NCI-H526 treated with DMSO at 0.1 percent for 48 hours (cell line): Measurements from ENCODE around the gene SEPTIN6.
"Not testable (repeated sequence)": the region's sequence is repeated elsewhere in the genome, so short reads cannot be mapped to it uniquely, and the experiment has no call there.

ENCODE experiments used
- DNase-seq: peaks from one replicate; lab custom pipeline; 2025; lab: John Stamatoyannopoulos, UW

The SEPTIN6 gene

DNA sequence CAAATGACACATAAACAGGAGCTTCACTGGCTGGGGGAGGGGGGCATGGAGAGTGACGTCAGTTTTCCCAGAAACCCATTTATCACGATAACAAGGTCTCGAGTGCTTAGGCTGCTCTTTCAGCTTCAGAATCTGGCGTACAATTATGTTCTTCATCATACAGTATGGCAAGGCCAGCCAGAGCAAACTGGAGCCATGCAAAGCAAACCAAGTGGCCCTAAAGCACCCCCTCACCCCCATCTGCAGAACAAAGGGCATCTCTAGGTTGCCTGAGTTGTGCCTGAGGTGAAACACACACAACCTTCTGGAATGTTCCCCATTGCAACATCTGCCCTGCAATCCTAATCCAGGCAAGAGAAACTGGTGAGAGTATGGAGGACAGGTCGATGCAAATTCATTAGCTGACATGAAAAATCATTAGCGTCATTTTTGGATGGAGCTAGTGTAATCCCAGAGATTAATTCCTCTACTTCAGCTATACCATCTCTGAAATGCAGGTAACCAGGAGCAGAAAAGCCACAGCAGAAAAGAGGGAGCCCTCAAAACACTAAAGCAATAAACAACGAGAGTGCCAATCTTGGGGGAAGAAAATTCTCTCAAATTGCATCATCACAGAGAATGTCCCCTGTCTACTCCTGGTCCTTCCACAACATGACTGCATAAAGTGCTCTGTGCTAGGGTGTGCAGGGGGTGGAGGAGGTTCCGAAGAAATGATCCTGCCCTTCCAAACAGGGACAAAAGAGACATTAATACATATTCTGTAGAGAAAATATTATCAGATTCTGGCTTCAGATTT, 1.8 kb downstream of the SEPTIN6 start:
- DNase-seq, result no peak

DNA sequence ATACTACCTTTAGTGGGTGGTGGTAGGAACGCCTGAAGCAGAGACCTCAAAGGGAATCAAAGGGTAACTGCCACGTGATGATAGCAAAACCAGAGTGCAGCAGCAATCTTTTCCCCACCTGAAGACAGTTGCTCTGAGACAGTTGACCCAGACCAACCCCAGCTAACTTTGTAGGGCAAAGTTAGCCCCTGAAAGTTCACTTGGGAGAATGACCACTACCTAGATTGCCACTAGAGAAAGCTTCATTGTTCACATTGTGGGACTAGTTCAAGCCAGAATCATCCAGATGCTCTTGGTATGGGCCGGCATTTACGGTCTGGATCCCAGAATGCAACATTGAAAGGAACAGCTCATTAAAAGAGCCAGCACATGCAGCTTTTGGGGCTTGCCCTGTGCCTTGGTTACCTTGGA, 4.1 kb downstream of the SEPTIN6 start:
- DNase-seq, result no peak

DNA sequence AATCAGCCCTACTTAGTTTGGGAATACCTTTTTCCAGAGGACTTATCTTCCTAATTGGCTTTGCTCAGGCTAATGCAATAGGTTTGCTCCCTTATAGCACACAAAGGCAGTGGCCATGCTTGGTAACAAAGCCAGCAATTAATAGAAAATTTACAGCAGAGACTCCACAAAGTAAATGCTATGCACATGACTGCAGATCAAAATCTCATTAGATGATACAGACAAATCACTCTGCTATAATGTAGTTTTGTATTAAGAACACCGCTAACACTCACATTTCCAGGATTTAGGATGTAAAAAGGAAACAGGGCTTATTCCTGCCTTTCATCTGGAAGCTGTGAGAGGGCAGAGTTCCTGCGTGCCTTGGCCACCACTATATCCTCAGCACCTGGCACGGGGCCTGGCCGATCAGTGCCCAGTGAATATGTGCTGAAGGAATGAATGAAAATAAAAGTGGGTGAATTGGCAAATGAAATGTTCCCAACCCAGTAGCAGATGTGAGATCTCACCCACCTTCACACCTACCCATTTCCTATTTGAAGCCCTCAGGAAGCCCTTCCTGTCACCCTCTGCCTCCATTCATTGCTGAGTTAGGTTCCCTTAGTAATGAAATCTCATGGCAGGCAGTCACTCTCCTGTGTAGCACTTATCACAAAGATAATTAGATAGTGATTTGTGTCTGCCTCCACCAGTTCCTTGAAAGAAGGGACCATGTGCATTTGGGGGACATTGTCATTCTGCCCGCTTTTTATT, 5.1 kb downstream of the SEPTIN6 start:
- no peak for DNase-seq

- no peak for DNase-seq
Measured at GRCh38 chrX:119686087-119686691, 6.8 kb downstream of the SEPTIN6 start.

- DNase-seq, result no peak
Measured at GRCh38 chrX:119685225-119686066, 7.5 kb downstream of the SEPTIN6 start.

DNA sequence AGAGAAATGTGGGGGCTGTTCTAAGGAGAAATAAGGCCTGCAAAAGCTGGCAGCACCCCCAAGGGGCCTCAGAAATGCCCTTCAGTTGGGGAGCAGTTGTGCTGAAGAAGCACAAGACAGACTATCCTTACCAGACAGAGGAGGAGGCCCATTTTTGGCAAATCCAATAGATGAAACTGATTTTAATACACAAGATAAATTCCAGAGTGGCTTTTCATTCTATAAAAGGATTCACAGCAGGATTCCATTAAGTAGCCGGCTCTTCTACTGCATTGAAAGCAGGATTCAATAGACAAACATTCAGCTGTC, 8.1 kb downstream of the SEPTIN6 start:
- DNase-seq, result no peak

DNA sequence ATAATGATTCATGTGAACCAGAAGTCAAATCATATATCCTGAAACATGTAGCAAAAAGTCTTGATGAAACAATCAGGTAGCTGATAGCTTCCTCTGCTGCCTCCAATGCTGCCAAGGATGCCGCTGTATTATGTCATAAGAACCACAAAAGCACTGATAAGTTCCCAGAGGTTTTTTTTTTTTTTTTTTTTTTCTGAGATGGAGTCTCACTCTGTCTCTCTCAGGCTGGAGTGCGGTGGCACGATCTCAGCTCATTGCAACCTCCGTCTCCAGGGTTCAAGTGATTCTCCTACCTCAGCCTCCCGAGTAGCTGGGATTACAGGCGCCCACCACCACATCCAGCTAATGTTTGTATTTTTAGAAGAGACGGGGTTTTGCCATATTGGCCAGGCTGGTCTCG, 8.7 kb downstream of the SEPTIN6 start:
- not testable (repeated sequence) for DNase-seq

DNA sequence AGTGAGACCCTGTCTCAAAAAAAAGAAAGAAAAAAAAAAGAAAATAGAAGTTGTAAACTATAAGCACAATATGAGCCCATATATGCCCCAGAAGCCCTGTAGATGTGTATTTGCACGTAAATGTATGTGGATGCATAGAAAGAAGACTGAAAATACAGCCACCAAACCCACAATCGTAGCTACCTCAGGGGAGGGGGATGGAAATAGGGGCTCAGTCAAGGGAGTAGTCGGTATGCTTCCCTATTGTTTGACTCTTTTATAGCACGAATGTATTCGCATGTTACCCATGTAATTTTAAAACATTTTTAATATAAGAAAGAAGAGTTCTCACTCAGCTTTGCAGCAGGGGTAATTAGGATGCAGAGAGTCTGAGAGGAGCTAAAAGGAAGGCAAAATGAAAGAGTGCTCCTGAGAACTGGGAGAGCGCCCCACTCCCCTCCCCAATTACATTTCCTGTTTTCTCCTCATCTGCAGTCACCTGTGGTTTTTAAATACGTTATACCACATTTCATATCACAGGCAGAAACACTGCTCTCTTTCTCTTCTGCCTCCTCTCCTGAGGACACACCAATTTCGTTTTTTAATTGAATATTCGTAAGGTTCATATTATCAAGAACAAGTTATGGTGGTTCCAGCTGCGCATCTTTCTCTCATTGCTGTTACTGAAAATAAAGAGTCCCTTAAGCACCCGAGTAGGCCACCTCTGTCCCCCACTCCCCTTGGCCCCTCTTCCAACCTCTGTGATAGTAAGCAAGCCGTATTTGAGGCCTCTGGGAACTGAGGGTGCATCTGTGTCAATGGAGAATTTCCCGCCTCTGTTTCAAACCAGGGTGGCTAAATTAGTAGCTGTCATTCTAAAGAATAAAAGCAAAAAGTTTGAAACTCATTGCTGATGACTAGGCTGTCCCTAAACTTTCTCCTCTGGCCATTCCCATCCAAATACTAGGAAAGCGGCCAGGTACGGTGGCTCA, 10.7 kb downstream of the SEPTIN6 start:
- no peak for DNase-seq

DNA sequence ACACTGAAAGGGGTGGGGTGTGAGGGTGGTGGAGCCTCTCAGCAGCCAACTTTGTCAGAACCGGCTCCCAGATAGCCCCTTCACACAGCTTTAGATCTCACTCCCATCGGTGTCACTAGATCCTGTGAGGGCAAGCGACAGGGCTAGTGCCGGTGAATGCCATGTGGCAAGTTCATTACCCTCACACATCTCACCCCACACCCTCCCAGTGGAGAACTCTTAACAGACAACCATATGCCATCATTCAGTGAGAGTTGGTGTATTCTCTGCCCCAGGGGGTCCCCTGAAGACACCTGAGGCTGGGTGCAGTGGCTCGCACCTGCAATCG, 15.3 kb downstream of the SEPTIN6 start:
- DNase-seq, result no peak

GRCh38 chrX:119676949-119677653, 15.9 kb downstream of the SEPTIN6 start:
- no peak for DNase-seq

GRCh38 chrX:119673336-119673735, 19.6 kb downstream of the SEPTIN6 start:
- no peak for DNase-seq

- no peak for DNase-seq
Measured at GRCh38 chrX:119672426-119672825, 20.5 kb downstream of the SEPTIN6 start.

- DNase-seq, result no peak
Measured at GRCh38 chrX:119669424-119670037, 23.4 kb downstream of the SEPTIN6 start.

- no peak for DNase-seq
Measured at GRCh38 chrX:119667111-119667878, 25.7 kb downstream of the SEPTIN6 start.

DNA sequence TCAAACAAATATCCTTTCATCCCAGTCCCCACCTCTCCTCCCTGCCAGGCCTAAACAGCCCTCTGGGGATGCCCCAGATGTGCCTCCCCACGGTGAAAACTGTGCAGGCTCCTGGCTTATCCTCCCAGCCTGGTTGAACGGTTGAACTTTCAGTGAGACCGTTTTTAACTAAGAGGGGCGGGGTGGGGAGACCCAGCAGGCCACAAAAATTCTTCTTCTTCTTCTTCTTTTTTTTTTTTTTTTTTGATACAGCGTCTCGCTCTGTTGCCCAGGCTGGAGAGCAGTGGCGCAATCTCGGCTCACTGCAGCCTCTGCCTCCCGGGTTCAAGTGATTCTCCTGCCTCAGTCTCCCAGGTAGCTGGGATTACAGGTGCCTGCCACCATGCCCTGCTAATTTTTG, 28.1 kb downstream of the SEPTIN6 start:
- not testable (repeated sequence) for DNase-seq

GRCh38 chrX:119661486-119661885, 31.5 kb downstream of the SEPTIN6 start:
- DNase-seq, result no peak

- no peak for DNase-seq
Measured at GRCh38 chrX:119659522-119659921, 33.4 kb downstream of the SEPTIN6 start.

GRCh38 chrX:119655125-119655524, 37.8 kb downstream of the SEPTIN6 start:
- no peak for DNase-seq

GRCh38 chrX:119654112-119654531, 38.8 kb downstream of the SEPTIN6 start:
- no peak for DNase-seq
